Endodermal cell (in vitro differentiated cells): Measurements from ENCODE around the gene SNX9. TPM values are rescaled to one million over a fixed set of nuclear protein-coding genes. Genes with fewer than 3 reads are reported as not detected.

Experiments used
- DNase-seq: peaks from one replicate; pipeline ENCODE4 v3.0.0-alpha.2; 2017
- H3K27ac ChIP-seq: 2 replicates; pipeline ENCODE4 v1.5.1; 2013; ENCODE audit warnings: mild to moderate bottlenecking, low read depth, low read length, moderate library complexity
- H3K27me3 ChIP-seq: 2 replicates; pipeline ENCODE4 v1.6.1; 2013; ENCODE audit warnings: mild to moderate bottlenecking, low read length, moderate library complexity; ENCODE audit not compliant: insufficient read depth, control insufficient read depth, poor library complexity, severe bottlenecking
- H3K36me3 ChIP-seq: 2 replicates; pipeline ENCODE4 v1.7.0; 2013; ENCODE audit warnings: mild to moderate bottlenecking, low read length, moderate library complexity; ENCODE audit not compliant: control insufficient read depth, insufficient read depth
- H3K4me1 ChIP-seq: one replicate; pipeline ENCODE4 v1.7.0; 2013; ENCODE audit warnings: low read length; ENCODE audit not compliant: control insufficient read depth, insufficient read depth
- H3K4me3 ChIP-seq: 2 replicates; pipeline ENCODE4 v1.5.1; 2013; ENCODE audit warnings: mild to moderate bottlenecking, low read length, moderate library complexity
- H3K9ac ChIP-seq: 2 replicates; pipeline ENCODE4 v1.6.1; 2013; ENCODE audit warnings: mild to moderate bottlenecking, low read length, moderate library complexity; ENCODE audit not compliant: poor library complexity, severe bottlenecking; ENCODE audit errors: extremely low read depth
- H3K9me3 ChIP-seq: 2 replicates; pipeline ENCODE4 v1.6.1; 2013; ENCODE audit warnings: mild to moderate bottlenecking, low read length, moderate library complexity; ENCODE audit not compliant: control insufficient read depth
- H3K27ac Mint-ChIP-seq: 2 replicates; pipeline ENCODE4 v1.8.0; 2020; ENCODE audit warnings: mixed read lengths
- H3K27me3 Mint-ChIP-seq: 2 replicates; pipeline ENCODE4 v1.8.0; 2021; ENCODE audit warnings: mild to moderate bottlenecking, mixed read lengths; ENCODE audit not compliant: insufficient read depth
- H3K36me3 Mint-ChIP-seq: 2 replicates; pipeline ENCODE4 v1.8.0; 2020; ENCODE audit warnings: low read depth, mixed read lengths
- H3K4me1 Mint-ChIP-seq: 2 replicates; pipeline ENCODE4 v1.8.0; 2020; ENCODE audit warnings: mixed read lengths
- H3K4me3 Mint-ChIP-seq: 2 replicates; pipeline ENCODE4 v1.8.0; 2020; ENCODE audit warnings: mild to moderate bottlenecking, moderate library complexity, mixed read lengths
- H3K9me3 Mint-ChIP-seq: 2 replicates; pipeline ENCODE4 v1.8.0; 2020; ENCODE audit warnings: mild to moderate bottlenecking, mixed read lengths
- CTCF ChIP-seq: fragments of 200-600 bp; sonication (generic); conservative IDR thresholded peaks from 2 replicates; pipeline ENCODE4 v1.5.0; 2021; ENCODE audit warnings: antibody characterized with exemption, mild to moderate bottlenecking
- WGBS, 2 experiments: methylation state at CpG; one replicate each; pipeline versions ENCODE4 v1.1.5 to v1.1.7; 2013; ENCODE audit warnings: missing lambda C conversion rate in 2 of 2, mixed read lengths in 1 of 2; ENCODE audit not compliant: insufficient coverage in 1 of 2, insufficient read length in 1 of 2; 5-methylcytosine and 5-hydroxymethylcytosine counted together
- total RNA-seq, 2 donors: library from RNA; stranded (reverse); fragmentation: NEBNext Ultra II Directional in 1 of 2; extraction: Animal tissue kit (Norgen Biotek cat#: 25700) in 1 of 2; gene quantifications; 2 replicates in 1 of 2; 3 replicates in 1 of 2; pipeline ENCODE4 v1.2.1, GENCODE V29; 2021

Gene SNX9
- total RNA-seq, 2 donors from 2014 or later, result 30.6 to 33.0 TPM

- Histone ChIP-seq H3K9ac (peak overlapping the region; percentile 79), H3K27me3 (no peaks in the 10 kb centered on the region), H3K9me3 (no peaks in the 10 kb centered on the region), H3K27ac (no peak overlapping the region), H3K36me3 (no peaks in the 10 kb centered on the region), H3K4me3 (peak overlapping the region; percentile 88), H3K4me1 (peaks cover 9% of the 10 kb centered on the region)
- peak; percentile 57 for TF ChIP-seq CTCF
- H3K27ac Mint-ChIP-seq, result peak overlapping the region; percentile 48
- H3K9me3 Mint-ChIP-seq, result no peaks in the 10 kb centered on the region
- H3K27me3 Mint-ChIP-seq, result peaks cover 27% of the 10 kb centered on the region
- H3K4me3 Mint-ChIP-seq, result peak overlapping the region; percentile 70
- DNase-seq, result peak; percentile 70
- H3K4me1 Mint-ChIP-seq, result peaks cover 19% of the 10 kb centered on the region
- no peaks in the 10 kb centered on the region for H3K36me3 Mint-ChIP-seq
- 62 to 68% methylated on average over 16 to 17 of the region's 17 CpGs for WGBS, 2 experiments
Measured at GRCh38 chr6:157982563-157983405, 159.7 kb downstream of the SNX9 start.

- peak overlapping the region; percentile 88 for H3K4me3 ChIP-seq
- peak; percentile 5 for DNase-seq
- WGBS, 2 experiments, result 90 to 96% methylated on average over 8 to 9 of the region's 9 CpGs
- Mint-ChIP-seq H3K9me3 (no peaks in the 10 kb centered on the region), H3K27ac (no peak overlapping the region), H3K27me3 (peaks cover 21% of the 10 kb centered on the region), H3K36me3 (no peaks in the 10 kb centered on the region), H3K4me3 (no peak overlapping the region), H3K4me1 (peaks cover 23% of the 10 kb centered on the region)
- no peak overlapping the region for H3K9ac ChIP-seq
- no peak overlapping the region for H3K27ac ChIP-seq
- no peaks in the 10 kb centered on the region for H3K27me3 ChIP-seq
- H3K4me1 ChIP-seq, result peaks cover 9% of the 10 kb centered on the region
- no peaks in the 10 kb centered on the region for H3K36me3 ChIP-seq
- H3K9me3 ChIP-seq, result no peaks in the 10 kb centered on the region
- TF ChIP-seq CTCF, result no peak
Measured at GRCh38 chr6:157983406-157984119, 160.5 kb downstream of the SNX9 start.

GRCh38 chr6:157984128-157984527, 161.1 kb downstream of the SNX9 start:
- Mint-ChIP-seq H3K4me3 (no peak overlapping the region), H3K9me3 (no peaks in the 10 kb centered on the region), H3K36me3 (no peaks in the 10 kb centered on the region), H3K27me3 (peaks cover 21% of the 10 kb centered on the region), H3K4me1 (peaks cover 23% of the 10 kb centered on the region), H3K27ac (no peak overlapping the region)
- WGBS, 2 experiments, result 97 to 98% methylated on average over 4 of the region's 4 CpGs
- no peak overlapping the region for H3K27ac ChIP-seq
- H3K9ac ChIP-seq, result no peak overlapping the region
- H3K27me3 ChIP-seq, result no peaks in the 10 kb centered on the region
- no peak for TF ChIP-seq CTCF
- H3K9me3 ChIP-seq, result no peaks in the 10 kb centered on the region
- peaks cover 9% of the 10 kb centered on the region for H3K4me1 ChIP-seq
- no peak overlapping the region for H3K4me3 ChIP-seq
- no peak for DNase-seq
- H3K36me3 ChIP-seq, result no peaks in the 10 kb centered on the region
